Activated CD4-positive, alpha-beta T cell treated with anti-CD3 and anti-CD28 coated beads, Interleukin-2, amount 50 U/mL, for 16 hours (primary cell): ENCODE results near the gene ZBTB18.

Experiments used
- DNase-seq: peaks from one replicate; pipeline ENCODE4 v3.0.0-alpha.2; 2020

The ZBTB18 gene

DNA sequence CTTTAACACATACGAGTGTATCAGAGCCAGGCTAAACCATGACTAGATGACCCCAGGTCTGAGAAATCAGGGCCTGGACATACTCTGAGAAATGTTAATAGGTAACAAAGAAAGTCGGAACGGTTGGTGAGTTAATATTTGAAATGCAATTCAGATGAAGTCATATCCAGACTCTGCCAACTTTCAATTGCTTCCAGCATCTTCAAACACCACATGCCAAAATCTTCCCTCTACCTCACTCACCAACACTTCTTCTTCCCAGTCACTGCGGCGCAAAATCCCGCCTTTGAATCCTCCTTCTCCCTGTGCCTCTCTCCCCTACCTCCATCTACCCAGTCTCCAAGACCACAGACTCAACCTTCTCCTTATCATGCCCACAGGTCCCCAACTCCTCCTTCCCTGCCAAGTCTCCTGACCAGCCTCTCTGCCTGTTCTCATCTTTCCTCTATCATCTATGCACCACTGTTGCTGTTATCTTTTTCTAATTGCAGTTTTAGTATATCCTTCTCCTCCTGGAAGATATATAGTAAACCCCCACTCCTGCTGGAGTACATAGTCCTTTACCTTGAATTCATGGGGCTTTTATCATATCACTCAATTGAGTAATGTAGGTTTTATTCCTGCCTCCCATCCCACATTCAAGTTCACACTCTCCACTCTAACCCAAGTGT, 41.3 kb downstream of the ZBTB18 start:
- no peak for DNase-seq

DNA sequence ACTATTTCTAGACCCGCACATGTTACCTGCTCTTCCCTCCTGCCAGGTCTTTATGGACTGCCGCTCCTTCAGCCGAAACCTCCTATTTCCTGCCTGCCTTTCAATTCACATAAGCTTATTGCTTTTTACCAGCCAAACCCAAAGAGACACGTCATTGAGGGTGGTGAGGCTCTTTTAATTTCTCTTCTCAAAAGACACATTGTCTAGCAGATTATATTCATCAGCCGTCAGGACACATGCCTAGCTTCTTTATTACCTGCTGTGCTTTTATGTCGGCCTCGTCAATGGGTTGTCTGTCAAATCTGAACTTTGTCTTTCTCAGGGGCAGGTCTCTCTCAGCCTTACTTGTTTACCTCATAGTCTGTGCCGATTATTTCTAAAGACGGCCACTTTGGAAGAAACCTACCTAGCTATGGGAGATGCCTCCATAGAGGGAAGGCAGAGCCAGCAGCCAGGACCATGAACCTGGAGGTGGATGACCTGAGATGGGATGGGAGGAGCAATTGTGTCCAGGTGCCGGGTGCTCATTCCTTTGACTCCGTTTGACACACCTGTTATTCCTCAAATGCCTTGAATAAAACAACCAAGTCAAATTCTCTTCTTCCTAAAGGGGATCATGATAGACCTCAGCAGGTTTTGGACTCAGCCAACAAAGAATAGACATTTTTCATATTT, 42.0 kb downstream of the ZBTB18 start:
- no peak for DNase-seq

DNA sequence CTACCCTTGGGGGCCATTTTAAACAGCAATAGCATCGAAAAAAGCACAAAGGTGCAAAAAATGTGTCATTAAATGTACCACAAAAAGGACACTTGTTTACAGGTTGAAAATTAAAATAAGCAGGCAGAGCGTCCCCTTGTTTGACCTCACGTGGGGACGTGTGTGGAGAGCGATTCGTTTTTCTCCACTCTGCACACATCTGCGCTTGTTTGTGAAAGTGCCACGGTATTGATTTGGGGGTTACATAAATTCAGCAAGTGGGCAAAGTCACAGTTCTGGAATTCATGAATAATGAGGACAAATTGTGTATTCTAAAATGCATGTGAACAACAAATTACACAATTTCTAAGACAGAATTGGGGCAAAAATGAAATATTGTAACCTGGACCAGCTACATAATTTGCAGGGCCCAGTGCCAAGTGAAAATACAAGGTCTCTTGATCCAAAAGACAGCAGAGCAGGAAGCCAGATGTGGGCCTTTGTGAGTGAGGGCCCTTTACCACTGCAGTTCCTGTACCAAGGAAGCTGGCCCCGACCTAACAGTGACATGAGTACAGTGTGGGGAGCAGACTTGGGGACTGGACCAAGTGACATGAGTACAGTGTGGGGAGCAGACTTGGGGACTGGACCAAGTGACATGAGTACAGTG, 43.9 kb downstream of the ZBTB18 start:
- no peak for DNase-seq

DNA sequence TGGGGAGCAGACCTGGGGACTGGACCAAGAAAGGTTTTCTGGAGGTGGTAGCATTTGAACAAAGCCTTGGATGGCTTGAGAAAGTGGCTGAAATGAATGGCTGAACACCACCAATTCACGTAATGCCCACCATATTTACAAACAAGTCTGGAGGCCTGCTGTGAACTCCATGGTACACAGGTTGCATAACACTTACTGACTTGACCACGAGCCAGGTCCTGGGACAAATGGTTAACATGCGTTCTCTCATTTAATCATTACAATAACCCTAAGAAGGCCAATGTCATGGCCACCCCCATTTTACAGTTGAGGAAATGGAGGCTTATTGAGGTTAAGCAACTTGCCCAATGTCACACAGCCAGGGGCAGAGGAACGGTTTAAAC, 44.4 kb downstream of the ZBTB18 start:
- DNase-seq = no peak

DNA sequence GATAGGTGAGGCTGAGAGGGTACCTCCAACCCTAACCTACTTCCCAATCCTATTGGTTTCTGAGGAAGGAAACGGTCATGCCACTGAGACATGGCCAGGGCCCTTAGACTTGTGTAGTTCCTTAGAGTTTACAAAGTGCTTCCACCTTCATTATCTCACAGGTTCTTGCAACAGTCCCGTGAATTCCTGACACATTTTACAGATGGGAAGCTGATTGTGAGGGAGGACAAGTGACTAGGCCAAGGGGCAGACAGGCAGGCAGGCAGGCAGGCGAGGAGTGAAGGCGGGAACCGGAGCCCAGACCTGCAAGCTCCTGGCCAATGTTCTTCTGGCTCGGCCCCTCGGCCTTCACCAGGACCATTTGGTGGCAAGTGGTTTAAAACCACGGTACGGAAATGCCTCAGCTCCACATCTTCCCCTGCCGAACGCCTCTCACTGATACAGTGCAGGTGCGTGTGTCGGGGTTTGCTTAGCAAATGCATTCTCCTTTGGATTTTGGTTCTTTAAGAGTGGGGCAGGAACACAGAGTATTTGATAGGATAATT, 45.1 kb downstream of the ZBTB18 start:
- DNase-seq = no peak

DNA sequence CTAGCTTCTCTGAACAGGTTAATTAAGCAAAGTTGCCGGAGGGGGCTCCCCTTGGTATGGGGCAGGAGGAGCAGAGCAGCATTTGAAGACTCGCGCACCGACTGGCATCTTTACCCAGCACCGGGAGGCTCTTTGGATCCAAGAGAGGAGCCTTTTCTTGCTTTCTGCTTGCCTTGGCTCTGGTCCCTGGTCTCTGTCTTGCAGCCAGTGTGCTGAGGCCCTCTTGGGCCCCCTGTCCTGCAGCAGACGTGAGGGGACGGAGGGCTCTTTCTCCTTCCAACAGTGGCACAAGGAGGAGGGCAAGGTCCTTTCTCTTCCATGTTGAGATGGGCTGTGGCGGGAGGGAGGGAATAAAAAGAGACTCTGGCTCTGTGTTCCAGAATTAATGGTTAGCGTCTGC, 45.6 kb downstream of the ZBTB18 start:
- no peak for DNase-seq

DNA sequence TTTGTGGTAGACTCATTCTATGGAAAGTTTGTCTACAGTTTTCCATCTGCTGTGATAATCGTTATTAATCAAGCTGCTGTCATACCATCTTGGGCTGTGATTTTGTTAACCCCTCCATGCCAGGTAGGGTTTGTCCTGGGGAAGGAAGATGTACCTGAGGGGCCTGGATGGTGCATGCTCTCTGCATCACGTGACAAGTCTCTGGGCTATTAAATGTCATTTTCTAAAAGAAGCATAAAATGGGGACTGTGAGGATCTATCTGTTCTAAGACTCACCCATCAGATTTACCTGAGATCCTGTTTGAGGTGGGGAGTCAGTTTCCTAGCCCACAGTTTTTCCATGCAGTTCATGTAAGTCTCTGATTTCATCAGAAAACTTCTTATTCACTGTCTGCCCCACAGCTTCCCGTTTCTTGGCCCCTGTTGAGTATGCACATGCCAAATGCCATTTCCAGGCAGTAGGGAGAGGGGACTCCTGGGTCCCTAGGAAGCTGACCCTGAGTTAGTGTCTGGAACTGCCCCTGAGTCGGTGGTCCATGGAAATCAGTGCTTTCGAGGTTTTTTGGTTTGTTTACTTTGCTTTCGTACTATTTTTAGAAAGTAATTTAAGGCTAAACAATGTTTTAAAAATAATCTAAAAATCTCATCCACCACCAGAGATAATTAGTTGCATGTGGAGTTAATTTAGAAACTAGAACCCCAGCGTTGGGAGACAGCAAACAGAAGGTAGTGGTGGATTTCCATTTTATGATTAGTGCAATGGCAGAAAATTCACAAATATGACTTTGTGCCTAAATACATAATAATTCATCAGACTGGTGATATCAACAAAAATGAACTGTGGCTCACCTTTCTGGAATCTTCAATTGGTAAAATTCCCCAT, 46.7 kb downstream of the ZBTB18 start:
- DNase-seq = no peak

DNA sequence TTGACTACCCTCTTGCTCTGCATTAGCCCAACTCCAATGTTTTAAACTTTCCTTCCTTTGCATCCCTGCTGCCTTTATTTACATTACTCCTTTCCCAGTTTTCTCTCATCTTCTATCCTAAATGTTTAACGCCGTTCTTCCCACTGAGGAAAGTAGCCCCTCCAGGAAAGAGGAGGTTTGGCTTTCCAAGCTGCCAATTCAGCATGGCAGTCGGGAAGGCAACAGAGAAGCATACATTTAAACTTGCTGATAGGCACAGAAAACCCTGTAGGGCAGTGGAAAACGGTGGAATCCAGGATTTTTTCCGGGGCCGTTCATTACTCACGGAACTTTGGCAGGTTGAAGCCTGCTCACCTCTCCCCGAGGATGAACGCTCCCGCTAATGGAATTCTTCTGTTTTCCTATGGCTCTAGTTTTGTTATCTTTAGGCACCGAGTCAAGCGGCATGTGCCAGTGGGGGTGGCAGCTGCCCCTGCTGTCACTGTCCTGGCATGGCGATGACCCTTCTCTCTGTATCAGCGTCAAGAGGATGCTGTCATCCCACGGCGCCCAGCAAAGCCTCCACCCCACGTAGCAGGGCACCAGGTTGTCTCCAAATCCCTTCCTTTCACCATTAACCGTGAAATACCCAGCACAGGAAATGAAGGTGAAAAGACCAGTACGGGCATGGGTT, 48.3 kb downstream of the ZBTB18 start:
- no peak for DNase-seq

DNA sequence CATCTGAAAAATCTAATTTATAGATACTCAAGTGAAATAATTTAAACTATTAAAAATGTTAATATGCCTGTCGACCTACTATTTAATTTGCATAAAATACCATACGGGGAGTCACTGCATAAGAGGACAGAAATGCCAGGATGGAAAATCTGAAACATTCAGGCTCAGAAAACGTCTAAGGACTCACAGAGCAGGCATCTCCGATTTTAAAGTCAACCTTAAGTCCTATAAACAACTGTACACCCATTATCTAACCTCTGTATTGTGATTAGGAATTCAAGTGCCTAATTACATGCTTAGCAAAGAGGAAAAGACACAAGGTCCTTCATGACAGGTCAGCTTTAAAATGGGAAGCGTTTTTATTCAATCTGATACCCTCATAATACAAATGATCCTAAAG, 49.2 kb downstream of the ZBTB18 start:
- DNase-seq = no peak

DNA sequence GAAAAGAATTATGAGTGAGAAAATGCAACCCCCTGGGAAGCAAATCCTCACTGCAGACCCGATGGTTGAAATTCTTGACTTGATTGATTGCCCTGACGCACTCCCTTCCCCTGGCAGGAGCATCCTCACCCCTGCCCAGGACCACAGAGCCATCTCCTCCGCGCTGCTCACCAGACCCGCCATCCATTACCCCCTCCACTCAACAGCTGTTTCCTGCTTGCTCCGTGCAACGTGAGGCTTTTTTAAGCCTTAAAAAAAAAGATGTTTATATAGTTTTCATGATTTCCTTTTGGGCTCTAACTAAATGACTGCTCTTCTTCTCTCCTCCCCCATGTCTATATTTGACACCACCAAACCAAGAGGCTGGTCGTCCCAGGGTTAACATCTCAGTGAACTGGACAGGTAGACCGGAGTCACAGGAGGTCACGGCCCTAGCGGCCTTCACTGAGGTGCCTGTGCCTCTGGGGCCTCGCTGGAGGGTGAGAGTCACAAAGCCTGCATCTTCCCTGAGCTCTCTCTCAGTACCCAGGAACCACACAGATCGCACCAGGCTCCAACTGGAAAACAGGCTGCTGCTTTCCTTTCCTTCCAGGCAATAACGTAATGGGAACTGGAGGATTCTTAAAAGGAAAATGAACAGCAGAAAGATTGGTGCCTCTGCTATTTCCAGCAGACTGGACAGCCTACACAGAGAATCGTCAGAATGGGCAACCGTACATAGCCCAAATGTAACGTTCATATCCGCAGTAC, 49.8 kb downstream of the ZBTB18 start:
- no peak for DNase-seq

DNA sequence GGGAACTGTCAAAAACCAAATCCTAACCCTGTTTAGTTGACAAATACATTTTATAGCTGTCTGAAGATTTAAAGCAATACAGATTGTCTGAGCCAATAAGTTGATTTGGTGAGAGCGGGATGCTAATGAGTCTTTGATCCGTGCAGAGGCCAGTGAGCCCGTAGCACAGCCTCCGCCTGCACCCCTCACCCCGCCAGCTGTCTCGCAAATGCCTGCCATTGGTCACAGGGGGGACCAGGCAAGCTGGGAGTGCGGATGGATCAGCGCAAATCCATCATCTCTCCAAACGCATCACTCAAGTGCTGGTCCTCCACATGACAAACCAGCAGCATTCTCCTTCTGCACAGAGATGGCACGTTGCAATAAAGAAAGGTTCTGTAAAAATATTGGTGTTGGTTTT, 51.0 kb downstream of the ZBTB18 start:
- DNase-seq = no peak

DNA sequence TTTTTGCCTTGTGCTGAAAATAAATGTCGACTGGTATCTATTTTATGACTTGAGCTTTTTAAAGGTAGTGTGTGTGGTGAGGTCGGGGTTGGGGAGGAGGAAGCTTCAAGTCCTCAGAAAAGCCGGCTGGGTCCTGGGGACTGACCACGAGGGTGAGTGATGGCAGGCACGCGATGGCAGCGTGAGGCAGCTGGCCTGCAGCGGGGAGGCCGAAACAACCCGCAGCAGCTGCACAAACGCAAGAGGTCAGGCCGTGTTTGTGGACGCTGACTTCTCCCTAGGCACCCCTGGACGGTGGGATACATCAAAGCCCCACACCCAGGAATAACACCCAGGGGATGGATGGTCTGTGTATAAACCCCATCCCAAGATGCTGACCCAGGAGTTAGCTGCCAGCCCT, 51.4 kb downstream of the ZBTB18 start:
- no peak for DNase-seq

DNA sequence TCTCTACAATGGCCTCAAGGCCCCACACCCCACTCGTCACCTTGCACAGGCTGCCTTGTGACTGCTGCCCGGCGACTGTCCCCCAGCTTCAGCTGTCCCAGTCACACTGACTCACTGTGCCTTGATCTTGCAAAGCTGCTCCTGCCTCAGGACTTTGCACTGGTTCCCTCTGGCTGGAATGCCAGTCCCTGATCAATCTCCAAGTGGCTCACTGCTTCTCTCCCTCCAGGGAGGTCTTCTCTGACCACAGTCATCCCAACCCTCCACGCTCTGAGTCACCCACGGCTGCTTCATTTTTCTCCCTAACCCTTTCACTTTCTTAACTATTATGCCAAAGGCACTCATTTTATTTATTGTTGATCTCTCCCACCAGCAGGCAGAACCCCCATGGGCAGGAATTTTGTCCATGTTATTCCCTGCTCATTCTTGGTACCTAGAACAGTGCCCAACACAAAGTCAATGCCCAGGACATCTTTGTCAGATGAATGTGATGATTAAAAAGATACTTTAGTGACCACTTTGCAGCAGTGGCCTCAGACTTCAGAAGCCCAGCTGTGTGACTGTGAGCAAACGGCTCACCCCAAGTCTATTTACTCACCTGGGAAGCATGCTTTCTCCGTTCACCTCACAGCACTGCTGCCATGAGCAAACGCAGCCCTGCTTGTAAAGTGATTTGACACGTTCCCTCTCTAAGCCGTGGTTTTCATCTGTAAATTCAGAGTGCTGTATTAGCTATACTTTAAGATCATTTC, 53.4 kb downstream of the ZBTB18 start:
- no peak for DNase-seq

DNA sequence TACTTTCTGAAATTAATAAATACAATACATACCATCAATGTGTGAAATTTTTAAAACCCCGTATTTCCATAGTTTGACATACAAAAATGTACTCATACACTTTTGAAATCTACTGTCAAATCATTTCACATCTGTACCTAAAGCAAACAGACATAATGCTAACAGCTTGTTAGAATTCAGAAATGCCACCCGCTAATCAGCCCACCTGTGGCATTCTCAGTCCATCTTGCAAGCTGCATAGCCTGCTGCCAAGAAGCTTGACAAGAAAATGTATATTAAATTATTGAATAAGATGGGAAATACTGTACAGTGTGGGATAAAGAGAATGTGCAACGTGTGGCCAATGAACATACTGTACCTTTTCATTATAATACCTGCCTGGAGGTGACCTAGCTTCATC, 55.1 kb downstream of the ZBTB18 start:
- no peak for DNase-seq
